ENCODE data around the gene IL24. TPM values are rescaled to one million over a fixed set of nuclear protein-coding genes. Genes with fewer than 3 reads are reported as not detected.

The IL24 gene
- total and polyA plus RNA-seq, 2 donors (not counting 1 experiment from before 2014, with no cell fraction given): 0.17 to 0.54 TPM

- Histone ChIP-seq H3K4me2 (ENCODE audit: extremely low read depth, insufficient read depth, low read length) (no peak overlapping the region), H3K79me2 (ENCODE audit: control insufficient read depth, insufficient read depth, low read length) (no peaks in the 10 kb centered on the region), H2AFZ (ENCODE audit: low read length) (no peak overlapping the region), H3K4me3 (replicated peaks in 1 of 4; ENCODE audit: control extremely low read depth in 1 of 4, insufficient read depth in 1 of 4, low read depth in 3 of 4, low read length in 4 of 4) (no peak overlapping the region), H3K27ac (ENCODE audit: insufficient read depth, low read length) (peak overlapping the region; percentile 52), H3K4me1 (ENCODE audit: control insufficient read depth, extremely low read depth, insufficient read depth, low read length) (peaks cover 50% of the 10 kb centered on the region), H3K9me3 (ENCODE audit: control insufficient read depth, insufficient read depth, low read depth, low read length) (no peaks in the 10 kb centered on the region), H3K36me3 (ENCODE audit: control insufficient read depth, insufficient read depth, low read length) (no peaks in the 10 kb centered on the region), H4K20me1 (ENCODE audit: control insufficient read depth, extremely low read depth, insufficient read depth, low read length) (no peaks in the 10 kb centered on the region), H3K27me3 (ENCODE audit: control insufficient read depth, insufficient read depth, low read length) (no peaks in the 10 kb centered on the region), H3K9ac (ENCODE audit: insufficient read depth, low read length) (no peak overlapping the region)
- TF ChIP-seq CTCF (conservative IDR thresholded peaks at IDR 0.05 in 1 of 2, IDR thresholded peaks at IDR 0.05 in 1 of 2; ENCODE audit: low read depth in 1 of 2, low read length in 2 of 2): no peak
- TF ChIP-seq EZH2 (IDR thresholded peaks at IDR 0.05; ENCODE audit: low read length, missing control alignments): no peak
- no peak for DNase-seq (ENCODE audit: low read depth in 2 of 2)
Measured at GRCh38 chr1:206893380-206893779, 3.9 kb upstream of the IL24 start.

- peak overlapping the region; percentile 16 for H3K4me2 ChIP-seq (ENCODE audit: extremely low read depth, insufficient read depth, low read length)
- H3K79me2 ChIP-seq (ENCODE audit: control insufficient read depth, insufficient read depth, low read length): no peaks in the 10 kb centered on the region
- H3K9me3 ChIP-seq (ENCODE audit: control insufficient read depth, insufficient read depth, low read depth, low read length): no peaks in the 10 kb centered on the region
- no peak for TF ChIP-seq CTCF (conservative IDR thresholded peaks at IDR 0.05 in 1 of 2, IDR thresholded peaks at IDR 0.05 in 1 of 2; ENCODE audit: low read depth in 1 of 2, low read length in 2 of 2)
- no peak for TF ChIP-seq EZH2 (IDR thresholded peaks at IDR 0.05; ENCODE audit: low read length, missing control alignments)
- H3K9ac ChIP-seq (ENCODE audit: insufficient read depth, low read length): peak overlapping the region; percentile 46
- H3K4me1 ChIP-seq (ENCODE audit: control insufficient read depth, extremely low read depth, insufficient read depth, low read length): peaks cover 52% of the 10 kb centered on the region
- no peaks in the 10 kb centered on the region for H3K36me3 ChIP-seq (ENCODE audit: control insufficient read depth, insufficient read depth, low read length)
- no peak for DNase-seq (ENCODE audit: low read depth in 2 of 2)
- no peaks in the 10 kb centered on the region for H3K27me3 ChIP-seq (ENCODE audit: control insufficient read depth, insufficient read depth, low read length)
- peak overlapping the region; percentile 83 for H3K27ac ChIP-seq (ENCODE audit: insufficient read depth, low read length)
- H2AFZ ChIP-seq (ENCODE audit: low read length): no peak overlapping the region
- H3K4me3 ChIP-seq (replicated peaks in 1 of 4; ENCODE audit: control extremely low read depth in 1 of 4, insufficient read depth in 1 of 4, low read depth in 3 of 4, low read length in 4 of 4): no peak overlapping the region
- no peaks in the 10 kb centered on the region for H4K20me1 ChIP-seq (ENCODE audit: control insufficient read depth, extremely low read depth, insufficient read depth, low read length)
Measured at GRCh38 chr1:206895325-206895724, 1.9 kb upstream of the IL24 start.

- Histone ChIP-seq H3K79me2 (ENCODE audit: control insufficient read depth, insufficient read depth, low read length) (no peaks in the 10 kb centered on the region), H3K4me2 (ENCODE audit: extremely low read depth, insufficient read depth, low read length) (no peak overlapping the region), H3K27me3 (ENCODE audit: control insufficient read depth, insufficient read depth, low read length) (no peaks in the 10 kb centered on the region), H3K27ac (ENCODE audit: insufficient read depth, low read length) (peak overlapping the region; percentile 83), H4K20me1 (ENCODE audit: control insufficient read depth, extremely low read depth, insufficient read depth, low read length) (no peaks in the 10 kb centered on the region), H3K36me3 (ENCODE audit: control insufficient read depth, insufficient read depth, low read length) (no peaks in the 10 kb centered on the region), H3K4me3 (replicated peaks in 1 of 4; ENCODE audit: control extremely low read depth in 1 of 4, insufficient read depth in 1 of 4, low read depth in 3 of 4, low read length in 4 of 4) (no peak overlapping the region), H3K9ac (ENCODE audit: insufficient read depth, low read length) (peak overlapping the region; percentile 46), H3K9me3 (ENCODE audit: control insufficient read depth, insufficient read depth, low read depth, low read length) (no peaks in the 10 kb centered on the region), H3K4me1 (ENCODE audit: control insufficient read depth, extremely low read depth, insufficient read depth, low read length) (peaks cover 49% of the 10 kb centered on the region), H2AFZ (ENCODE audit: low read length) (no peak overlapping the region)
- peak; percentile 22 to 85 for DNase-seq (ENCODE audit: low read depth in 2 of 2)
- no peak for TF ChIP-seq CTCF (conservative IDR thresholded peaks at IDR 0.05 in 1 of 2, IDR thresholded peaks at IDR 0.05 in 1 of 2; ENCODE audit: low read depth in 1 of 2, low read length in 2 of 2)
- TF ChIP-seq EZH2 (IDR thresholded peaks at IDR 0.05; ENCODE audit: low read length, missing control alignments): no peak
Measured at GRCh38 chr1:206895837-206896242, 1.4 kb upstream of the IL24 start.
